PC-9 (cell line): ENCODE data around the gene MICAL3.
"Not testable (repeated sequence)": the region's sequence is repeated elsewhere in the genome, so short reads cannot be mapped to it uniquely, and the experiment has no call there.

ENCODE experiments used
- EZH2 ChIP-seq: fragments of 200-600 bp; sonication (generic); IDR thresholded peaks from 2 replicates; pipeline ENCODE4 v1.8.0; 2017; ENCODE audit warnings: antibody characterized with exemption, low read depth
- TF ChIP-seq, protein P1 (sequence below): fragments of 200-600 bp; sonication (generic); conservative IDR thresholded peaks from 2 replicates; pipeline ENCODE4 v1.6.1; 2017; ENCODE audit warnings: mixed run types, antibody characterized with exemption, mild to moderate bottlenecking, moderate library complexity

- TF ChIP-seq, protein P1, sequence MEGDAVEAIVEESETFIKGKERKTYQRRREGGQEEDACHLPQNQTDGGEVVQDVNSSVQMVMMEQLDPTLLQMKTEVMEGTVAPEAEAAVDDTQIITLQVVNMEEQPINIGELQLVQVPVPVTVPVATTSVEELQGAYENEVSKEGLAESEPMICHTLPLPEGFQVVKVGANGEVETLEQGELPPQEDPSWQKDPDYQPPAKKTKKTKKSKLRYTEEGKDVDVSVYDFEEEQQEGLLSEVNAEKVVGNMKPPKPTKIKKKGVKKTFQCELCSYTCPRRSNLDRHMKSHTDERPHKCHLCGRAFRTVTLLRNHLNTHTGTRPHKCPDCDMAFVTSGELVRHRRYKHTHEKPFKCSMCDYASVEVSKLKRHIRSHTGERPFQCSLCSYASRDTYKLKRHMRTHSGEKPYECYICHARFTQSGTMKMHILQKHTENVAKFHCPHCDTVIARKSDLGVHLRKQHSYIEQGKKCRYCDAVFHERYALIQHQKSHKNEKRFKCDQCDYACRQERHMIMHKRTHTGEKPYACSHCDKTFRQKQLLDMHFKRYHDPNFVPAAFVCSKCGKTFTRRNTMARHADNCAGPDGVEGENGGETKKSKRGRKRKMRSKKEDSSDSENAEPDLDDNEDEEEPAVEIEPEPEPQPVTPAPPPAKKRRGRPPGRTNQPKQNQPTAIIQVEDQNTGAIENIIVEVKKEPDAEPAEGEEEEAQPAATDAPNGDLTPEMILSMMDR, result not testable (repeated sequence)
- not testable (repeated sequence) for TF ChIP-seq EZH2
Measured at GRCh38 chr22:18071307-18071967, 47.1 kb upstream of the MICAL3 start.
